ENCODE measurements around the gene CDC20B.
"Not testable (repeated sequence)": the region's sequence is repeated elsewhere in the genome, so short reads cannot be mapped to it uniquely, and the experiment has no call there.

CDC20B gene

GRCh38 chr5:55160493-55161209, 12.3 kb downstream of the CDC20B start:
- no peak for DNase-seq (ENCODE audit: low read depth, low spot score)

DNA sequence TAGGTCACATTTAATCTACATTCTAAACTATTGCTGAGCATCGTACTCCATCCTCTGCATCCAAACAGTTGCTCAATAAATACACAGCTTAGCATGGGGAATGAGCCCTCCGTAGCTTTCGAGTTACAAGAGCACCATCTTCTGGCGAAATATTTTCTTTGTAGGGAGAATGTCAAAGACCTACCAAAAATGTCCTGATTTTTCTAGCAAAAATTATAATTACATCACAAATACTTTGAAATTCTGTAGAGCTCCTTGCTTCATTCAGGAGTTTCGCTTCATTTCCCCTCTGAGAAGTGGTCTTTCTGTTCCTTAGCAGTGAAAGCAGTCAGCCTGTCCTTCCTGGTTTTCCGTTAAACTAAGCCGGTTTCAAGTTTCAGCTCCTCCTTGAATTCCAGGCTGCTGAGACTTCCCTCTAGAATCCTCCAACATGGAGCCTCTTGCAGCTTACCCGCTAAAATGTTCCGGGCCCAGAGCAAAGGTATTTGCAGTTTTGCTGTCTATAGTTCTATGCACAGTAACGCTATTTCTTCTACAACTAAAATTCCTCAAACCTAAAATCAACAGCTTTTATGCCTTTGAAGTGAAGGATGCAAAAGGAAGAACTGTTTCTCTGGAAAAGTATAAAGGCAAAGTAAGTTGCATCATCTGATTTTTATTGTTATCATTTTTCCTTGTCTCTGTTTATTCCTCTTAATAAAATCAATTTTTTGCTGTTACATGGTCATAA, 13.0 kb downstream of the CDC20B start, which contains the start of gene GPX8:
GPX8 (plus strand) TSS at position 409 of the 730 bp plus-strand sequence; CDS start at position 431, 22 bp downstream.
- no peak for DNase-seq (ENCODE audit: low read depth, low spot score)

DNA sequence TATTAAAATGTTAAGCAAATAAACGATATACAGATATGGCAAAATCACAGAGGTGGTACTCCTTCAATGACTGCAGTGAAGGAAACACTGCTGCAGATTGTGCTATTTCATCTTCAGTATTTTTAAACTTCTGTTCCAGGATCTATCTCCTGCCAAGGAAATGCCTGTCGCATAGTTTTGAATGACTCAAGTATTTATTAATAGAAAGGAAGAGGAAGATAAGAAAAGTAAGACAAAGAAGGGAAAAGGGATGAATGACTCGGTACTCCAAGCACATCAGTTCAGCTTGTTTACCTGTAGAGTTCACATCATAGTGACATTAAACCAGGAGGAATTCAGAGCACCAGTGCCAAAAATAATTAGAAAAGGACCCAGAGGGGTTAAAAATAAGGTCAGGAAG, 18.1 kb downstream of the CDC20B start:
- no peak for DNase-seq (ENCODE audit: low read depth, low spot score)

- no peak for DNase-seq (ENCODE audit: low read depth, low spot score)
Measured at GRCh38 chr5:55151923-55152842, 20.8 kb downstream of the CDC20B start.

DNA sequence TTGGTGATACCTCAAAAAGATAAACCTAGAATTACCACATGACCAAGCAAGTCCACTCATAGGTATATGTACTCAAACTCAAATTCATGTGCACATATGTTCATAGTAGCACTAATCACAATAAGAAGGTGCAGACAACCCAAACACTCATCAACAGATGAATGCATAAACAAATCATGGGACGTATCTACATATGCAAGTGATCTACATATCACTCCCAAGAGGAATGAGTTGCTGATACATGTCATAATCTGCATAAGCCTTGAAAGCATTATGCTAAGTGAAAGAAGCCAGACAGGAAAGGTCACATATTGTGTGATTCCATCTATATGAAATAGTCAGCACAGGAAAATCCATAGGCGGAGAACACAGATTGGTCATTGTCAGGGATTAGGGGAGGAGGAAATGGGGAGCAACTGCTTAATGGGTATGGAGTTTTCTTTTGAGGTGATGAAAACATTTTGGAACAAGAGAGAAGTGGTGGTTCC, 23.6 kb downstream of the CDC20B start:
- no peak for DNase-seq (ENCODE audit: low read depth, low spot score)

- DNase-seq (ENCODE audit: low read depth, low spot score) = peak; percentile 68
Measured at GRCh38 chr5:55146543-55147151, 26.3 kb downstream of the CDC20B start.

DNA sequence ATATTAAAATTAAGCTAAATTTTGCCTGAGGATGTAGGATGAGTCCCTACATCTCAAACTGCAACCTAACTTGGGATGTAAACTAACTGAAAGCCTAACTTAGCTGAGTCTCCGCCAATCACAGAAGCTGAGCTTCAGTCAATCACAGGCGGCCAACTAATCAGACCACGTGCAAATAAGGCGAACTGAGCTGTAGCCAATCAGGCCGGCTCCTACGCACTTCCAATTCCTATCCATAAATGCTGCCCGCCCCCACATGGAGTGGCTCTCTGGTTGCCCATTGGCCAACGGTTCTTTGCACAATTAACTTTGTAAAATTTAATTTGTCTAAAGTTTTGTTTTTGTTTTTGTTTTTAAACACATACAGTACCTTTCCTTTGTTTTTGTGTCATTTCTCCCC, 26.9 kb downstream of the CDC20B start:
- DNase-seq (ENCODE audit: low read depth, low spot score) = no peak

DNA sequence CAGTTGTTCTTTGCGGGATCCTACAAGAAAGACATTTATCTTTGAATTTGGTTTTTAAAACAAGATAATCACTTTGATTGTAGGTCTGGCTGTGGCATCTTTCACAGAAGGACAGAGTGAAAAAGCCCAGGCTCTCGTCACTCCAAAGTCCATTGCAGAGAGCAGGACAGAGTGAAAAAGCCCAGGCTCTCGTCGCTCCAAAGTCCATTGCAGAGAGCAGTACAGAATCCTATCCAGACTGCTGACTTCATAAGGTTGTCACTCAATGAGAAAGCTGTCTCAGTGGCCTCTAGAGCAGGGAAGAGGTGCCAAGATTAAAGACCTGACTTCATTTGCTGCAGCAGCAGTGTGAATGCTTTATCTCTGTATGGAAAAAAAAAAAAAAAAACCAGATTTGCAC, 29.4 kb downstream of the CDC20B start:
- no peak for DNase-seq (ENCODE audit: low read depth, low spot score)

GRCh38 chr5:55141945-55142690, 30.9 kb downstream of the CDC20B start:
- no peak for DNase-seq (ENCODE audit: low read depth, low spot score)

- DNase-seq (ENCODE audit: low read depth, low spot score) = no peak
Measured at GRCh38 chr5:55140908-55141665, 31.9 kb downstream of the CDC20B start.

GRCh38 chr5:55136521-55136920, 36.5 kb downstream of the CDC20B start:
- no peak for DNase-seq (ENCODE audit: low read depth, low spot score)

DNA sequence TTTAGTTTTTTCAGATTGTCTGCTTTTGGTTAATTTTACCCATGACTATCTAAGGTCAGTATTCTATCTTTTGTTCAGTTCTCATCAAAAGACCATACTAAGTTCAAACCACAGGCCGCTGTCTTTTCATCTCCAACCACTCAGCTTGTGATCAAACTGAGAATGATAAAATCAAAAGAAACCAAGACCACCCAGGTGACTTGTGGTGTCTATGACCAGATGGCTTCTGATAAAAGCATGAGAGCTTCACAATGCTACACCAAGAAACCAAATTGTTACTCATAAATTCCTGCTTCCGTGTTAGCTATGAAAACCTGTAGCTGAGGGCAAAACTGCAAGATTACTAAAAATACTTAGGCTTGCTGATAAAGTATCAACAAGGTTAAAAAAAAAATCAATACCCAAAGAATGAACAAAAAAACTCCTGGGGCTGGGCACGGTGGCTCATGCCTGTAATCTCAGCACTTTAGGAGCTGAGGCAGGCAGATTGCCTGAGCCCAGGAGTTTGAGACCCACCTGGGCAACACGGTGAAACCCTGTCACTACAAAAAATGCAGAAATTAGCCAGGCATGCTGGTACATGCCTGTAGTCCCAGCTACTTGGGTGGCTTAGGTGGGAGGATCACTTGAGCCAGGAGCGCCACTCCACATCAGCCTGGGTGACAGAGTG, 38.8 kb downstream of the CDC20B start:
- no peak for DNase-seq (ENCODE audit: low read depth, low spot score)

GRCh38 chr5:55123365-55123764, 49.6 kb downstream of the CDC20B start:
- no peak for DNase-seq (ENCODE audit: low read depth, low spot score)

GRCh38 chr5:55114061-55114460, 58.9 kb downstream of the CDC20B start:
- DNase-seq (ENCODE audit: low read depth, low spot score) = no peak

DNA sequence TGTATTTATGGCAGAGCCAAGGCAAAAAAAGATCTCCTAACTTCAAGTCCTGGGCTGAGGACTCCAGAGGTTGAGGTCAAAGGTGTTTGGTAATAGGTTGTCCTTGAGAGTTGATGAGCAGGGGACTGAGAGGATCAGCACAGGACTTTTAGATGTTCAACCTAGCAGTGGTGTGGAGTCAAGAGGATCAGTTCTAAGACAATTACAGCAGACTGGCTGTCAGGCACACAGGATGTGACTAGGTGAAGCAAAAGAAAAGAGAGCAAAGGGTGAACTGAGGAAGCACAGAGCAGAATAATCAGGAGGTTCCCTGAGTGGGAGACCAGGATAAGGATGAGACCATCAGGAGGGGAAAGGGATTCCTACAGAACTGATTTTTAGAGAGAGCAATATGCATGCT, 59.6 kb downstream of the CDC20B start:
- DNase-seq (ENCODE audit: low read depth, low spot score) = no peak

- no peak for DNase-seq (ENCODE audit: low read depth, low spot score)
Measured at GRCh38 chr5:55110217-55110616, 62.8 kb downstream of the CDC20B start.

GRCh38 chr5:55108661-55109060, 64.3 kb downstream of the CDC20B start:
- no peak for DNase-seq (ENCODE audit: low read depth, low spot score)

DNA sequence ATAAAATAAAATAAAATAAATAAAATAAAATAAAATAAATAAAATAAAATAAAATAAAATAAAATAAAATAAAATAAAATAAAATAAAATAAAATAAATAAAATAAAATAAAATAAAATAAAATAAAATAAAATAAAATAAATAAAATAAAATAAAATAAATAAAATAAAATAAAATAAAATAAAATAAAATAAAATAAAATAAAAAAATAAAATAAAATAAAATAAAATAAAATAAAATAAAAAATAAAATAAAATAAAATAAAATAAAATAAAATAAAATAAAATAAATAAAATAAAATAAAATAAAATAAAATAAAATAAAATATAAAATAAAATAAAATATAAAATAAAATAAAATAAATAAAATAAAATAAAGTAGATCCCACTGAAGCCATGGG, 67.0 kb downstream of the CDC20B start:
- not testable (repeated sequence) for DNase-seq (ENCODE audit: low read depth, low spot score)

DNA sequence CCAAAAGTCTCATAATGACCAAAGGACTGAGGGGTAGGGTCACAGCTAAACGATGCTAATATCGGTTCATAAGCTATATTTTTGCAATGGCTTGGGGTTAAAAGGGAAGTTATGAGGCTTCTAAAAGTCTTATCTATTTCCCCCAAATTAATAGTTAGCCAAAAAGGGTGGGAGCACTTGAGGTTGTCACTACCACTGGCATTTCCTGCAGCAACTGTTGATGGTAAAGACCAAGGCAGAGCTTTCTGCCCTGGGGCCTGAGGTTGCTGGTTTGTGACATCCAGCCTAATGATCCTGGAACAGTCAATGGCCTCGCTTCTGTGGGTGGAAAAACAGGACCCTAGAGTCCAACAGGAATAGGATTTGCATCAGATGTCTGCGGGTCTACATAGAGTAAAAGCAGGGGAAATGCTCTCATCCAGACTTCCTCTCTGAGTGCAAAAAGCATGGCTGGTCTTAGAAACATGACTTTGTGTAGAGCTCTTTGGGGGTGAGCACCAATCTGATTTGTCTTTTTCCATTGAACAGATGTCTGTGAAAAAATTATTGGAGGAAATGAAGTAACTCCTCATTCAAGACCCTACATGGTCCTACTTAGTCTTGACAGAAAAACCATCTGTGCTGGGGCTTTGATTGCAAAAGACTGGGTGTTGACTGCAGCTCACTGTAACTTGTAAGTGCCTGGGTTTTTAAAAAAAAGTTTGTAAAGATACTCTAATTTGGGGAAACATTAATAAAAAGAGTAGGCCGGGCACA, 67.9 kb downstream of the CDC20B start:
- no peak for DNase-seq (ENCODE audit: low read depth, low spot score)

Data from activated CD4-positive, CD25-positive, alpha-beta regulatory T cell treated with anti-CD3 and anti-CD28 coated beads, Interleukin-2, amount 50 U/mL, for 16 hours (primary cell).